Natural killer cell (primary cell): ENCODE data around the gene APOL5. TPM values are rescaled to one million over a fixed set of nuclear protein-coding genes. Genes with fewer than 3 reads are reported as not detected.

Experiments used
- ATAC-seq, 3 donors: fragments of 150-1000 bp in 2 of 3; fragments of 200-7000 bp in 1 of 3; cut with Tn5 transposase; 1 replicate in 1 of 3; 2 replicates in 2 of 3; pipeline ENCODE4 v1.10.0; 2021; ENCODE audit warnings: mild to moderate bottlenecking in 2 of 3, moderate library complexity in 2 of 3
- DNase-seq, 2 donors: peaks; one replicate each; pipeline versions ENCODE4 v3.0.0 to v3.0.0-alpha.2; 2013 to 2021; ENCODE audit warnings: mixed read lengths in 1 of 2
- H3K27ac ChIP-seq: one replicate; pipeline ENCODE4 v1.5.1; 2013; ENCODE audit warnings: mild to moderate bottlenecking, low read length
- H3K27me3 ChIP-seq: one replicate; pipeline ENCODE4 v1.6.1; 2013; ENCODE audit warnings: low read length; ENCODE audit not compliant: control insufficient read depth, insufficient read depth
- H3K36me3 ChIP-seq: one replicate; pipeline ENCODE4 v1.6.1; 2013; ENCODE audit warnings: low read length; ENCODE audit not compliant: control insufficient read depth, insufficient read depth
- H3K4me1 ChIP-seq: one replicate; pipeline ENCODE4 v1.6.1; 2013; ENCODE audit warnings: low read length; ENCODE audit not compliant: control insufficient read depth, insufficient read depth
- H3K4me3 ChIP-seq: one replicate; pipeline ENCODE4 v1.5.1; 2013; ENCODE audit warnings: low read length
- H3K9me3 ChIP-seq: one replicate; pipeline ENCODE4 v1.6.1; 2013; ENCODE audit warnings: low read length; ENCODE audit not compliant: control insufficient read depth, insufficient read depth
- H3K27ac Mint-ChIP-seq, 2 donors: one replicate each; pipeline ENCODE4 v1.8.0; 2022; ENCODE audit warnings: mild to moderate bottlenecking in 2 of 2, mixed read lengths in 2 of 2, moderate library complexity in 1 of 2
- H3K27me3 Mint-ChIP-seq, 2 donors: one replicate each; pipeline ENCODE4 v1.8.0; 2022; ENCODE audit warnings: low read depth in 2 of 2, mixed read lengths in 2 of 2
- H3K36me3 Mint-ChIP-seq: one replicate; pipeline ENCODE4 v1.8.0; 2022; ENCODE audit warnings: mixed read lengths
- H3K4me1 Mint-ChIP-seq, 2 donors: one replicate each; pipeline ENCODE4 v1.8.0; 2022; ENCODE audit warnings: mixed read lengths in 2 of 2
- H3K4me3 Mint-ChIP-seq: one replicate; pipeline ENCODE4 v1.8.0; 2022; ENCODE audit warnings: mild to moderate bottlenecking, moderate library complexity, mixed read lengths
- H3K9me3 Mint-ChIP-seq, 2 donors: one replicate each; pipeline ENCODE4 v1.8.0; 2022; ENCODE audit warnings: mixed read lengths in 2 of 2
- CTCF ChIP-seq: fragments of 200-600 bp; IDR thresholded peaks from one replicate; pipeline ENCODE4 v1.8.0; 2022; ENCODE audit warnings: antibody characterized with exemption
- WGBS: methylation state at CpG from one replicate; pipeline ENCODE4 v1.1.7; 2013; ENCODE audit warnings: missing lambda C conversion rate; ENCODE audit not compliant: insufficient coverage; 5-methylcytosine and 5-hydroxymethylcytosine counted together
- intact Hi-C: fragments of 100-400 bp; cut with micrococcal nuclease; formaldehyde crosslinking; loops from one replicate; pipeline ENCODE4 v1.14.2; 2022
- total RNA-seq, 4 donors: library from RNA; stranded (reverse); fragments of 120-200 nt in 1 of 4; gene quantifications; one replicate each; pipeline versions ENCODE4 v1.2.3 to v1.2.4, GENCODE V29; 2013 to 2022

APOL5 gene
- total RNA-seq, 3 donors from 2014 or later (not counting 1 experiment from before 2014, with no cell fraction given), result not detected

GRCh38 chr22:35775339-35775738 is 57.7 kb downstream of the APOL5 start:
- WGBS, result 95% methylated on average over 2 of the region's 2 CpGs
- H3K4me3 ChIP-seq, result no peak overlapping the region
- no peak for ATAC-seq
- no peaks in the 10 kb centered on the region for H3K9me3 ChIP-seq
- H3K27ac ChIP-seq, result no peak overlapping the region
- no peaks in the 10 kb centered on the region for H3K27me3 ChIP-seq
- Mint-ChIP-seq H3K27ac (no peak overlapping the region), H3K4me3 (no peak overlapping the region), H3K36me3 (no peaks in the 10 kb centered on the region), H3K4me1 (no peaks in the 10 kb centered on the region), H3K27me3 (peaks cover 3 to 16% of the 10 kb centered on the region in 2 donors), H3K9me3 (no peaks in the 10 kb centered on the region)
- no peak for TF ChIP-seq CTCF
- no peaks in the 10 kb centered on the region for H3K4me1 ChIP-seq
- intact Hi-C loops, result no loop called here
- no peak for DNase-seq
- no peaks in the 10 kb centered on the region for H3K36me3 ChIP-seq

GRCh38 chr22:35777335-35777975 is 59.8 kb downstream of the APOL5 start:
- DNase-seq, result no peak
- Histone ChIP-seq H3K27me3 (no peaks in the 10 kb centered on the region), H3K27ac (no peak overlapping the region), H3K4me3 (no peak overlapping the region), H3K4me1 (no peaks in the 10 kb centered on the region), H3K9me3 (no peaks in the 10 kb centered on the region), H3K36me3 (no peaks in the 10 kb centered on the region)
- peaks cover 3 to 16% of the 10 kb centered on the region in 2 donors for H3K27me3 Mint-ChIP-seq
- no peak for TF ChIP-seq CTCF
- no peak overlapping the region for H3K27ac Mint-ChIP-seq
- H3K9me3 Mint-ChIP-seq, result no peaks in the 10 kb centered on the region
- WGBS, result 86% methylated on average over 2 of the region's 4 CpGs
- H3K4me1 Mint-ChIP-seq, result no peaks in the 10 kb centered on the region
- no peak for ATAC-seq
- no peaks in the 10 kb centered on the region for H3K36me3 Mint-ChIP-seq
- intact Hi-C loops, result no loop called here
- no peak overlapping the region for H3K4me3 Mint-ChIP-seq

Other genes starting within 250 kb of the APOL5 start
- under 1 TPM; 0.20 to 0.64 (median 0.20) TPM for gene RASD2, start 177.0 kb upstream of the APOL5 start, total RNA-seq
- gene MB, start 100.5 kb upstream of the APOL5 start, total RNA-seq, result not detected
- 100 to 1,000 TPM; 116 to 138 (median 122) TPM for gene APOL6, start 69.4 kb upstream of the APOL5 start, total RNA-seq